ENCODE data around the gene GALNT8.

- TF ChIP-seq CTCF (IDR thresholded peaks at IDR 0.05): no peak
- TF ChIP-seq POLR2A (IDR thresholded peaks at IDR 0.05): no peak
Observed at GRCh38 chr12:4769073-4769472, 48.9 kb downstream of the GALNT8 start.
